Placental epithelial cell (primary cell): ENCODE results near the gene CSAG3. TPM values are rescaled to one million over a fixed set of nuclear protein-coding genes. Genes with fewer than 3 reads are reported as not detected.

Source experiments
- total RNA-seq: library from RNA; depleted of rRNA; stranded (reverse); fragments of >200 nt; gene quantifications from 2 replicates; pipeline ENCODE4 v1.2.3, GENCODE V29; 2012

CSAG3 gene
- not detected in 2 replicates for total RNA-seq

GRCh38 chrX:152758918-152759317 is at the start of gene CSAG3:
TSS of gene CSAG3 (plus strand) at chrX:152759218.

GRCh38 chrX:152713815-152714787 is 44.9 kb upstream of the CSAG3 start, which contains the start of gene MAGEA2B:
TSS of gene MAGEA2B (plus strand) at chrX:152714628. CDS start at chrX:152717107, 2,479 bp downstream.

GRCh38 chrX:152733261-152733975 is 25.6 kb upstream of the CSAG3 start, which contains the start of the genes CSAG1 and MAGEA12:
TSS of gene CSAG1 (minus strand) at chrX:152733721. CDS start at chrX:152732460, 1,261 bp downstream.
TSS of gene MAGEA12 (plus strand) at chrX:152733757. CDS start at chrX:152736162, 2,405 bp downstream.

GRCh38 chrX:152753686-152754650 is 5.0 kb upstream of the CSAG3 start, which contains the start of gene MAGEA2:
TSS of gene MAGEA2 (minus strand) at chrX:152753842. CDS start at chrX:152751363, 2,479 bp downstream.

GRCh38 chrX:152769549-152770289 is 10.7 kb downstream of the CSAG3 start, which contains the start of gene MAGEA6:
TSS of gene MAGEA6 (minus strand) at chrX:152769689. CDS start at chrX:152767650, 2,039 bp downstream.

Other genes with a start within 250 kb of the CSAG3 start
- under 0.01 TPM in 1 of 2 replicates, not detected in the other for gene GABRQ, start 121.3 kb upstream of the CSAG3 start, total RNA-seq
- gene MAGEA3, start 60.4 kb upstream of the CSAG3 start, total RNA-seq = not detected in 2 replicates
- not detected in 2 replicates for gene CSAG2, start 49.9 kb upstream of the CSAG3 start, total RNA-seq
- not detected in 2 replicates for gene MAGEA2B, start 44.6 kb upstream of the CSAG3 start, total RNA-seq
- gene CSAG1, start 25.5 kb upstream of the CSAG3 start, total RNA-seq = not detected in 2 replicates
- gene MAGEA12, start 25.5 kb upstream of the CSAG3 start, total RNA-seq = not detected in 2 replicates
- not detected in 2 replicates for gene MAGEA2, start 5.4 kb upstream of the CSAG3 start, total RNA-seq
- gene MAGEA6, start 10.5 kb downstream of the CSAG3 start, total RNA-seq = not detected in 2 replicates
- 34.1 and 37.3 TPM in 2 replicates for gene CETN2, start 71.5 kb downstream of the CSAG3 start, total RNA-seq
- 8.6 and 22.8 TPM in 2 replicates for gene NSDHL, start 71.8 kb downstream of the CSAG3 start, total RNA-seq
- gene ZNF185, start 138.8 kb downstream of the CSAG3 start, total RNA-seq = 36.5 and 76.3 TPM in 2 replicates
- gene PNMA5, start 234.9 kb downstream of the CSAG3 start, total RNA-seq = not detected in 2 replicates